ENCODE measurements around the gene STK38. TPM values are rescaled to one million over a fixed set of nuclear protein-coding genes. Genes with fewer than 3 reads are reported as not detected.
A peak's percentile ranks its signal among the peaks of the same experiment; 100 is the strongest.

STK38 gene
- total and polyA plus RNA-seq, 2 of the 13 experiments (the other 11 are each of a cell fraction or from before 2014, with no cell fraction given): 10.3 to 20.7 TPM

DNA sequence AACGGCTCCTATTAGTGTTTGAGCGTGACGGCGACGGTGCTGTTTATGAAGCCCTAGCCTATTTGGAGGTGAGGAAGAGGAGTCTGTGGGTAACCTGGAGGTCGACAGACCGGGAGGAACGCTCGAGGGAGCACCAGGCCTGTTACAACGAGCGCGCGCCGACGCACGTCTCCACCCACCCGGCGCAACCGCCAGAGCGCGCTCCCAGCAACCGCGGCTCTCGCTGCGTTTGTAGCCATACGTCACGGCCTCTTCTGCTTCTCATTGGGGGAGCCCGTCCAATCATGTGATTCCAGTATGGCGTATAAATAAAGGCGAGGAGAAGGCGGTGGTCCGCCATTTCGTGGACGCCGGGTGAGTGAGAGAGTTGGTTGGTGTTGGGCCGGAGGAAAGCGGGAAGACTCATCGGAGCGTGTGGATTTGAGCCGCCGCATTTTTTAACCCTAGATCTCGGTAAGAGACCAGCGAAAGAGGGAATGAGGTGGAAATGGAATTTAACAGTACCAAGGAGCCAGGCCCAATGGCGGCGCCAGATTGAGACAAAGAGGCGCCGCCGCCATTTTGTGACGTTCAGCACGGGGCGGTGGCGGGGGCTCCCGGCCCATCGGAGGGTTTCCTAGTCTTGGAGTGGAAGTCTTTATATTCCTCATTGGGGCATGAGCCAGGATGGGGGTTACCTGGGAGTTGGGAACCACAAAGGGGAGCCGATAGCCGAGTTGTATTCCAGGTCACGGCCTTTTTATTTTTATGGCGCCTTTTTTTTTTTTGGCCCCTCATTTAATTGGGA lies 46.9 kb upstream of the STK38 start, which contains the start of gene SRSF3 (continued):
- TF ChIP-seq RERE (CRISPR knock-in tag; IDR thresholded peaks at IDR 0.05; ENCODE audit: low read depth): peak; percentile 38; the same call in 1 of the 2 replicates
- no peak for TF ChIP-seq HOXA7 (CRISPR knock-in tag; IDR thresholded peaks at IDR 0.05)
- TF ChIP-seq ZNF530 (CRISPR knock-in tag; IDR thresholded peaks at IDR 0.05; ENCODE audit: low read depth): peak; percentile 86; the same call in 1 of the 2 replicates
- TF ChIP-seq, protein P1, sequence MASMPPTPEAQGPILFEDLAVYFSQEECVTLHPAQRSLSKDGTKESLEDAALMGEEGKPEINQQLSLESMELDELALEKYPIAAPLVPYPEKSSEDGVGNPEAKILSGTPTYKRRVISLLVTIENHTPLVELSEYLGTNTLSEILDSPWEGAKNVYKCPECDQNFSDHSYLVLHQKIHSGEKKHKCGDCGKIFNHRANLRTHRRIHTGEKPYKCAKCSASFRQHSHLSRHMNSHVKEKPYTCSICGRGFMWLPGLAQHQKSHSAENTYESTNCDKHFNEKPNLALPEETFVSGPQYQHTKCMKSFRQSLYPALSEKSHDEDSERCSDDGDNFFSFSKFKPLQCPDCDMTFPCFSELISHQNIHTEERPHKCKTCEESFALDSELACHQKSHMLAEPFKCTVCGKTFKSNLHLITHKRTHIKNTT (CRISPR knock-in tag; IDR thresholded peaks at IDR 0.05): no peak
- TF ChIP-seq, protein P2, sequence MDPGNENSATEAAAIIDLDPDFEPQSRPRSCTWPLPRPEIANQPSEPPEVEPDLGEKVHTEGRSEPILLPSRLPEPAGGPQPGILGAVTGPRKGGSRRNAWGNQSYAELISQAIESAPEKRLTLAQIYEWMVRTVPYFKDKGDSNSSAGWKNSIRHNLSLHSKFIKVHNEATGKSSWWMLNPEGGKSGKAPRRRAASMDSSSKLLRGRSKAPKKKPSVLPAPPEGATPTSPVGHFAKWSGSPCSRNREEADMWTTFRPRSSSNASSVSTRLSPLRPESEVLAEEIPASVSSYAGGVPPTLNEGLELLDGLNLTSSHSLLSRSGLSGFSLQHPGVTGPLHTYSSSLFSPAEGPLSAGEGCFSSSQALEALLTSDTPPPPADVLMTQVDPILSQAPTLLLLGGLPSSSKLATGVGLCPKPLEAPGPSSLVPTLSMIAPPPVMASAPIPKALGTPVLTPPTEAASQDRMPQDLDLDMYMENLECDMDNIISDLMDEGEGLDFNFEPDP (CRISPR knock-in tag; conservative IDR thresholded peaks at IDR 0.05): 0 out of 2 replicates have a peak, but pooled peaks have one; percentile 3
- TF ChIP-seq, protein P3, sequence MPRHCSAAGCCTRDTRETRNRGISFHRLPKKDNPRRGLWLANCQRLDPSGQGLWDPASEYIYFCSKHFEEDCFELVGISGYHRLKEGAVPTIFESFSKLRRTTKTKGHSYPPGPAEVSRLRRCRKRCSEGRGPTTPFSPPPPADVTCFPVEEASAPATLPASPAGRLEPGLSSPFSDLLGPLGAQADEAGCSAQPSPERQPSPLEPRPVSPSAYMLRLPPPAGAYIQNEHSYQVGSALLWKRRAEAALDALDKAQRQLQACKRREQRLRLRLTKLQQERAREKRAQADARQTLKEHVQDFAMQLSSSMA (CRISPR knock-in tag; IDR thresholded peaks at IDR 0.05): peak; percentile 56; the same call in 1 of the 2 replicates
- no peak; the same call in 1 of the 2 replicates for TF ChIP-seq MAF1 (CRISPR knock-in tag; IDR thresholded peaks at IDR 0.05; ENCODE audit: borderline replicate concordance)
- peak; percentile 69; the same call in 1 of the 2 replicates for TF ChIP-seq MZF1 (CRISPR knock-in tag; IDR thresholded peaks at IDR 0.05; ENCODE audit: borderline replicate concordance)
- TF ChIP-seq HMGXB3 (CRISPR knock-in tag; IDR thresholded peaks at IDR 0.05; ENCODE audit: borderline replicate concordance): peak; percentile 75; the same call in 1 of the 2 replicates
- TF ChIP-seq, protein P4, sequence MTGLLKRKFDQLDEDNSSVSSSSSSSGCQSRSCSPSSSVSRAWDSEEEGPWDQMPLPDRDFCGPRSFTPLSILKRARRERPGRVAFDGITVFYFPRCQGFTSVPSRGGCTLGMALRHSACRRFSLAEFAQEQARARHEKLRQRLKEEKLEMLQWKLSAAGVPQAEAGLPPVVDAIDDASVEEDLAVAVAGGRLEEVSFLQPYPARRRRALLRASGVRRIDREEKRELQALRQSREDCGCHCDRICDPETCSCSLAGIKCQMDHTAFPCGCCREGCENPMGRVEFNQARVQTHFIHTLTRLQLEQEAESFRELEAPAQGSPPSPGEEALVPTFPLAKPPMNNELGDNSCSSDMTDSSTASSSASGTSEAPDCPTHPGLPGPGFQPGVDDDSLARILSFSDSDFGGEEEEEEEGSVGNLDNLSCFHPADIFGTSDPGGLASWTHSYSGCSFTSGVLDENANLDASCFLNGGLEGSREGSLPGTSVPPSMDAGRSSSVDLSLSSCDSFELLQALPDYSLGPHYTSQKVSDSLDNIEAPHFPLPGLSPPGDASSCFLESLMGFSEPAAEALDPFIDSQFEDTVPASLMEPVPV (CRISPR knock-in tag; IDR thresholded peaks at IDR 0.05): peak; percentile 97
- TF ChIP-seq NFATC3 (CRISPR knock-in tag; IDR thresholded peaks at IDR 0.05): 0 out of 2 replicates have a peak, but pooled peaks have one; percentile 18
